Endothelial cell of umbilical vein (primary cell): ENCODE data around the gene SPIRE2.

ENCODE experiments used
- EZH2 ChIP-seq: IDR thresholded peaks from 2 replicates; pipeline ENCODE4 v1.6.1; 2012; ENCODE audit warnings: borderline replicate concordance, low read depth, mild to moderate bottlenecking, moderate library complexity, low read length, inconsistent platforms; ENCODE audit not compliant: severe bottlenecking
- JUN ChIP-seq: IDR thresholded peaks from 2 replicates; pipeline ENCODE4 v1.6.1; 2011; ENCODE audit warnings: borderline replicate concordance, low read depth; ENCODE audit not compliant: insufficient read length, insufficient read depth
- MAX ChIP-seq: IDR thresholded peaks from 2 replicates; pipeline ENCODE4 v1.6.1; 2011; ENCODE audit not compliant: insufficient read depth, insufficient read length
- MYC ChIP-seq: IDR thresholded peaks from one replicate; pipeline ENCODE4 v1.6.1; 2011; ENCODE audit warnings: mild to moderate bottlenecking, low read depth, low read length
- POLR2A ChIP-seq: IDR thresholded peaks from 2 replicates; pipeline ENCODE4 v1.6.1; 2012; ENCODE audit warnings: low read depth, mild to moderate bottlenecking, control low read depth, low read length
- POLR2AphosphoS5 ChIP-seq: IDR thresholded peaks from 2 replicates; pipeline ENCODE4 v1.6.1; 2012; ENCODE audit warnings: low read depth, mild to moderate bottlenecking, control low read depth, low read length, moderate library complexity; ENCODE audit not compliant: insufficient read depth
- TF ChIP-seq, protein P1 (sequence below), 2 donors: IDR thresholded peaks; 1 replicate in 1 of 2; 2 replicates in 1 of 2; pipeline ENCODE4 v1.5.1; 2011; ENCODE audit warnings: low read length in 2 of 2, mild to moderate bottlenecking in 2 of 2, moderate library complexity in 2 of 2, control low read depth in 1 of 2, inconsistent platforms in 1 of 2, low read depth in 1 of 2; ENCODE audit not compliant: insufficient read depth in 1 of 2; ENCODE audit errors: extremely low read depth in 1 of 2

- TF ChIP-seq, protein P1, sequence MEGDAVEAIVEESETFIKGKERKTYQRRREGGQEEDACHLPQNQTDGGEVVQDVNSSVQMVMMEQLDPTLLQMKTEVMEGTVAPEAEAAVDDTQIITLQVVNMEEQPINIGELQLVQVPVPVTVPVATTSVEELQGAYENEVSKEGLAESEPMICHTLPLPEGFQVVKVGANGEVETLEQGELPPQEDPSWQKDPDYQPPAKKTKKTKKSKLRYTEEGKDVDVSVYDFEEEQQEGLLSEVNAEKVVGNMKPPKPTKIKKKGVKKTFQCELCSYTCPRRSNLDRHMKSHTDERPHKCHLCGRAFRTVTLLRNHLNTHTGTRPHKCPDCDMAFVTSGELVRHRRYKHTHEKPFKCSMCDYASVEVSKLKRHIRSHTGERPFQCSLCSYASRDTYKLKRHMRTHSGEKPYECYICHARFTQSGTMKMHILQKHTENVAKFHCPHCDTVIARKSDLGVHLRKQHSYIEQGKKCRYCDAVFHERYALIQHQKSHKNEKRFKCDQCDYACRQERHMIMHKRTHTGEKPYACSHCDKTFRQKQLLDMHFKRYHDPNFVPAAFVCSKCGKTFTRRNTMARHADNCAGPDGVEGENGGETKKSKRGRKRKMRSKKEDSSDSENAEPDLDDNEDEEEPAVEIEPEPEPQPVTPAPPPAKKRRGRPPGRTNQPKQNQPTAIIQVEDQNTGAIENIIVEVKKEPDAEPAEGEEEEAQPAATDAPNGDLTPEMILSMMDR (IDR thresholded peaks at IDR 0.05; ENCODE audit: extremely low read depth in 1 of 2, insufficient read depth in 1 of 2, low read depth in 1 of 2, low read length in 2 of 2) = no peak
- no peak for TF ChIP-seq POLR2A
- TF ChIP-seq MAX = no peak
- TF ChIP-seq POLR2AphosphoS5 = no peak
- TF ChIP-seq JUN = no peak
- TF ChIP-seq EZH2 = no peak
- TF ChIP-seq MYC = no peak
Measured at GRCh38 chr16:89910717-89911354, 82.6 kb downstream of the SPIRE2 start.
